ENCODE data around the gene REXO4. TPM values are rescaled to one million over a fixed set of nuclear protein-coding genes. Genes with fewer than 3 reads are reported as not detected.
A peak's percentile ranks its signal among the peaks of the same experiment; 100 is the strongest.

Gene REXO4
- total and polyA plus RNA-seq, 2 of the 13 experiments (the other 11 are each of a cell fraction or from before 2014, with no cell fraction given): 18.5 to 30.4 TPM

DNA sequence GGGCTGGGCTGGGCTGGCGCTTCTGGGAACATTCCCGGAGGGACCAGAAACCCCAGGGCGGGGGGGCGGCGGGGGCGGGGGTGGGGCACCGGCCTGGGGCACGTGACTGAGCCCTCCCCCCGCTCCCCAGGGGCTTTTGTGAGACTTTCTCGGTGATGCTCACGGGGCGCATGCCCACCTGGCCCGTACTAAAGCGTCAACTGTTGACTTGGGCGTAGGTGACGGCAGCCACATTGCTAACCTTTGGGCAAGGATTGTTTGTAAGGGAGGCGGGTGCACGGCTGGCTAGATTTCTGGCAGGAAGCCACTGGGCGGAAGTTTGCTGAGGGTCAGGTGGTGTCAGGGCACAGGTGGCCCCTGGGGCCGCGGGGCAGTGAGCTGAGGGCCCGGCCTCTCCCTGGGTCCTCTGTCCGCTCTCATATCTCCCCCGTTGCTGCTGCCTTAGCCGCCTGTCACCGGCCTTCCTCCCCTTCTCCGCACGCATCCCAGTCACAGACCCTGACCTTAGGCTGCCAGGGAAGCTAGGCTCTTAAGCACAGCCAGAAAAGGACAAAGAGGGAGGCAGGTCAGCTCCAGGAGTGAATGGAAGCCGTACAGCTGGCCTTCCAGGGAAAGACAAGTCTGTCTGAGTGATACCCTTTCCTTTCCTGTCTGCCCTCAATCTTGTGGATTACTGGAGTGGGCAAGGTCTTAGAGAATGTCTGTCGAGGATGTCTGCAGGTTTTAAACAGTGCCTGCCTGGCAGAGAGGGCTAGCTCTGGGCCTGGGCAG, 42.8 kb upstream of the REXO4 start (continued):
- TF ChIP-seq HNF4G (IDR thresholded peaks at IDR 0.05; ENCODE audit: borderline replicate concordance, low read depth, low read length) (peak; percentile 71; the same call in 1 of the 2 replicates), HNF4G (CRISPR knock-in tag; IDR thresholded peaks at IDR 0.05; ENCODE audit: borderline replicate concordance, low read depth) (peak; percentile 69; the same call in 1 of the 2 replicates), ZBTB7B (CRISPR knock-in tag; IDR thresholded peaks at IDR 0.05) (peak; percentile 82), ZFY (CRISPR knock-in tag; IDR thresholded peaks at IDR 0.05) (peak; percentile 70; the same call in 1 of the 2 replicates), ZNF121 (CRISPR knock-in tag; IDR thresholded peaks at IDR 0.05) (peak; percentile 44; the same call in 1 of the 2 replicates), U2AF2 (IDR thresholded peaks at IDR 0.05; ENCODE audit: low read depth, low read length) (no peak), ZFP41 (CRISPR knock-in tag; IDR thresholded peaks at IDR 0.05; ENCODE audit: borderline replicate concordance) (no peak), ZNF446 (CRISPR knock-in tag; IDR thresholded peaks at IDR 0.05) (0 out of 2 replicates have a peak, but pooled peaks have one; percentile 27), ARNT (IDR thresholded peaks at IDR 0.05) (no peak), SOX5 (CRISPR knock-in tag; IDR thresholded peaks at IDR 0.05; ENCODE audit: borderline replicate concordance) (peak; percentile 50; the same call in 1 of the 2 replicates), ZNF607 (CRISPR knock-in tag; IDR thresholded peaks at IDR 0.05; ENCODE audit: borderline replicate concordance) (0 out of 2 replicates have a peak, but pooled peaks have one; percentile 38)
- TF ChIP-seq, protein P1, sequence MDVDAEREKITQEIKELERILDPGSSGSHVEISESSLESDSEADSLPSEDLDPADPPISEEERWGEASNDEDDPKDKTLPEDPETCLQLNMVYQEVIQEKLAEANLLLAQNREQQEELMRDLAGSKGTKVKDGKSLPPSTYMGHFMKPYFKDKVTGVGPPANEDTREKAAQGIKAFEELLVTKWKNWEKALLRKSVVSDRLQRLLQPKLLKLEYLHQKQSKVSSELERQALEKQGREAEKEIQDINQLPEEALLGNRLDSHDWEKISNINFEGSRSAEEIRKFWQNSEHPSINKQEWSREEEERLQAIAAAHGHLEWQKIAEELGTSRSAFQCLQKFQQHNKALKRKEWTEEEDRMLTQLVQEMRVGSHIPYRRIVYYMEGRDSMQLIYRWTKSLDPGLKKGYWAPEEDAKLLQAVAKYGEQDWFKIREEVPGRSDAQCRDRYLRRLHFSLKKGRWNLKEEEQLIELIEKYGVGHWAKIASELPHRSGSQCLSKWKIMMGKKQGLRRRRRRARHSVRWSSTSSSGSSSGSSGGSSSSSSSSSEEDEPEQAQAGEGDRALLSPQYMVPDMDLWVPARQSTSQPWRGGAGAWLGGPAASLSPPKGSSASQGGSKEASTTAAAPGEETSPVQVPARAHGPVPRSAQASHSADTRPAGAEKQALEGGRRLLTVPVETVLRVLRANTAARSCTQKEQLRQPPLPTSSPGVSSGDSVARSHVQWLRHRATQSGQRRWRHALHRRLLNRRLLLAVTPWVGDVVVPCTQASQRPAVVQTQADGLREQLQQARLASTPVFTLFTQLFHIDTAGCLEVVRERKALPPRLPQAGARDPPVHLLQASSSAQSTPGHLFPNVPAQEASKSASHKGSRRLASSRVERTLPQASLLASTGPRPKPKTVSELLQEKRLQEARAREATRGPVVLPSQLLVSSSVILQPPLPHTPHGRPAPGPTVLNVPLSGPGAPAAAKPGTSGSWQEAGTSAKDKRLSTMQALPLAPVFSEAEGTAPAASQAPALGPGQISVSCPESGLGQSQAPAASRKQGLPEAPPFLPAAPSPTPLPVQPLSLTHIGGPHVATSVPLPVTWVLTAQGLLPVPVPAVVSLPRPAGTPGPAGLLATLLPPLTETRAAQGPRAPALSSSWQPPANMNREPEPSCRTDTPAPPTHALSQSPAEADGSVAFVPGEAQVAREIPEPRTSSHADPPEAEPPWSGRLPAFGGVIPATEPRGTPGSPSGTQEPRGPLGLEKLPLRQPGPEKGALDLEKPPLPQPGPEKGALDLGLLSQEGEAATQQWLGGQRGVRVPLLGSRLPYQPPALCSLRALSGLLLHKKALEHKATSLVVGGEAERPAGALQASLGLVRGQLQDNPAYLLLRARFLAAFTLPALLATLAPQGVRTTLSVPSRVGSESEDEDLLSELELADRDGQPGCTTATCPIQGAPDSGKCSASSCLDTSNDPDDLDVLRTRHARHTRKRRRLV (CRISPR knock-in tag; IDR thresholded peaks at IDR 0.05): no peak
- TF ChIP-seq, protein P2, sequence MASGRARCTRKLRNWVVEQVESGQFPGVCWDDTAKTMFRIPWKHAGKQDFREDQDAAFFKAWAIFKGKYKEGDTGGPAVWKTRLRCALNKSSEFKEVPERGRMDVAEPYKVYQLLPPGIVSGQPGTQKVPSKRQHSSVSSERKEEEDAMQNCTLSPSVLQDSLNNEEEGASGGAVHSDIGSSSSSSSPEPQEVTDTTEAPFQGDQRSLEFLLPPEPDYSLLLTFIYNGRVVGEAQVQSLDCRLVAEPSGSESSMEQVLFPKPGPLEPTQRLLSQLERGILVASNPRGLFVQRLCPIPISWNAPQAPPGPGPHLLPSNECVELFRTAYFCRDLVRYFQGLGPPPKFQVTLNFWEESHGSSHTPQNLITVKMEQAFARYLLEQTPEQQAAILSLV (CRISPR knock-in tag; IDR thresholded peaks at IDR 0.05; ENCODE audit: borderline replicate concordance): 0 out of 2 replicates have a peak, but pooled peaks have one; percentile 11
- TF ChIP-seq, protein P3, sequence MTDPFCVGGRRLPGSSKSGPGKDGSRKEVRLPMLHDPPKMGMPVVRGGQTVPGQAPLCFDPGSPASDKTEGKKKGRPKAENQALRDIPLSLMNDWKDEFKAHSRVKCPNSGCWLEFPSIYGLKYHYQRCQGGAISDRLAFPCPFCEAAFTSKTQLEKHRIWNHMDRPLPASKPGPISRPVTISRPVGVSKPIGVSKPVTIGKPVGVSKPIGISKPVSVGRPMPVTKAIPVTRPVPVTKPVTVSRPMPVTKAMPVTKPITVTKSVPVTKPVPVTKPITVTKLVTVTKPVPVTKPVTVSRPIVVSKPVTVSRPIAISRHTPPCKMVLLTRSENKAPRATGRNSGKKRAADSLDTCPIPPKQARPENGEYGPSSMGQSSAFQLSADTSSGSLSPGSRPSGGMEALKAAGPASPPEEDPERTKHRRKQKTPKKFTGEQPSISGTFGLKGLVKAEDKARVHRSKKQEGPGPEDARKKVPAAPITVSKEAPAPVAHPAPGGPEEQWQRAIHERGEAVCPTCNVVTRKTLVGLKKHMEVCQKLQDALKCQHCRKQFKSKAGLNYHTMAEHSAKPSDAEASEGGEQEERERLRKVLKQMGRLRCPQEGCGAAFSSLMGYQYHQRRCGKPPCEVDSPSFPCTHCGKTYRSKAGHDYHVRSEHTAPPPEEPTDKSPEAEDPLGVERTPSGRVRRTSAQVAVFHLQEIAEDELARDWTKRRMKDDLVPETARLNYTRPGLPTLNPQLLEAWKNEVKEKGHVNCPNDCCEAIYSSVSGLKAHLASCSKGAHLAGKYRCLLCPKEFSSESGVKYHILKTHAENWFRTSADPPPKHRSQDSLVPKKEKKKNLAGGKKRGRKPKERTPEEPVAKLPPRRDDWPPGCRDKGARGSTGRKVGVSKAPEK (CRISPR knock-in tag; IDR thresholded peaks at IDR 0.05; ENCODE audit: borderline replicate concordance): no peak
- TF ChIP-seq, protein P4, sequence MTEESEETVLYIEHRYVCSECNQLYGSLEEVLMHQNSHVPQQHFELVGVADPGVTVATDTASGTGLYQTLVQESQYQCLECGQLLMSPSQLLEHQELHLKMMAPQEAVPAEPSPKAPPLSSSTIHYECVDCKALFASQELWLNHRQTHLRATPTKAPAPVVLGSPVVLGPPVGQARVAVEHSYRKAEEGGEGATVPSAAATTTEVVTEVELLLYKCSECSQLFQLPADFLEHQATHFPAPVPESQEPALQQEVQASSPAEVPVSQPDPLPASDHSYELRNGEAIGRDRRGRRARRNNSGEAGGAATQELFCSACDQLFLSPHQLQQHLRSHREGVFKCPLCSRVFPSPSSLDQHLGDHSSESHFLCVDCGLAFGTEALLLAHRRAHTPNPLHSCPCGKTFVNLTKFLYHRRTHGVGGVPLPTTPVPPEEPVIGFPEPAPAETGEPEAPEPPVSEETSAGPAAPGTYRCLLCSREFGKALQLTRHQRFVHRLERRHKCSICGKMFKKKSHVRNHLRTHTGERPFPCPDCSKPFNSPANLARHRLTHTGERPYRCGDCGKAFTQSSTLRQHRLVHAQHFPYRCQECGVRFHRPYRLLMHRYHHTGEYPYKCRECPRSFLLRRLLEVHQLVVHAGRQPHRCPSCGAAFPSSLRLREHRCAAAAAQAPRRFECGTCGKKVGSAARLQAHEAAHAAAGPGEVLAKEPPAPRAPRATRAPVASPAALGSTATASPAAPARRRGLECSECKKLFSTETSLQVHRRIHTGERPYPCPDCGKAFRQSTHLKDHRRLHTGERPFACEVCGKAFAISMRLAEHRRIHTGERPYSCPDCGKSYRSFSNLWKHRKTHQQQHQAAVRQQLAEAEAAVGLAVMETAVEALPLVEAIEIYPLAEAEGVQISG (CRISPR knock-in tag; IDR thresholded peaks at IDR 0.05): peak; percentile 80; the same call in 1 of the 2 replicates
